Spinal cord (tissue), 10 donors: ENCODE measurements around the gene GRIA3. TPM values are rescaled to one million over a fixed set of nuclear protein-coding genes. Genes with fewer than 3 reads are reported as not detected.
"Not testable (repeated sequence)": the region's sequence is repeated elsewhere in the genome, so short reads cannot be mapped to it uniquely, and the experiment has no call there.

Experiments
- DNase-seq, 6 donors: peaks; one replicate each; pipeline versions ENCODE4 v3.0.0 to v3.0.0-alpha.2; 2013 to 2015; ENCODE audit warnings: low spot score in 6 of 6, low read depth in 4 of 6
- H3K27ac ChIP-seq: one replicate; pipeline ENCODE4 v1.5.1; 2013; ENCODE audit warnings: low read depth, low read length, control low read depth
- H3K27me3 ChIP-seq: one replicate; pipeline ENCODE4 v1.6.1; 2013; ENCODE audit warnings: low read length; ENCODE audit not compliant: control insufficient read depth, insufficient read depth
- H3K36me3 ChIP-seq: one replicate; pipeline ENCODE4 v1.6.1; 2013; ENCODE audit warnings: low read length; ENCODE audit not compliant: control insufficient read depth, insufficient read depth
- H3K4me1 ChIP-seq: one replicate; pipeline ENCODE4 v1.6.1; 2013; ENCODE audit warnings: low read length; ENCODE audit not compliant: control insufficient read depth, insufficient read depth
- H3K4me3 ChIP-seq: one replicate; pipeline ENCODE4 v1.5.1; 2013; ENCODE audit warnings: low read depth, low read length, control low read depth
- H3K9me3 ChIP-seq: one replicate; pipeline ENCODE4 v1.6.1; 2013; ENCODE audit warnings: low read length; ENCODE audit not compliant: control insufficient read depth, insufficient read depth
- WGBS: methylation state at CpG from one replicate; pipeline ENCODE4 v1.1.5; 2013; ENCODE audit warnings: missing lambda C conversion rate; ENCODE audit not compliant: insufficient coverage; 5-methylcytosine and 5-hydroxymethylcytosine counted together
- polyA plus RNA-seq, 2 donors: library from polyadenylated mRNA; unstranded; fragments of 120-200 nt; gene quantifications; one replicate each; pipeline ENCODE4 v1.2.1, GENCODE V29; 2013; ENCODE audit not compliant: insufficient read length in 2 of 2
- total RNA-seq, 2 donors: library from RNA; depleted of rRNA in 1 of 2; stranded (reverse); fragments of 120-200 nt in 1 of 2; fragments of >200 nt in 1 of 2; gene quantifications; one replicate each; pipeline versions ENCODE4 v1.2.3 to v1.2.4, GENCODE V29; 2013 to 2014
- donor health status: healthy.

GRIA3 gene
- total and polyA plus RNA-seq, 4 donors, result 22.3 to 62.0 (median 46.6) TPM

DNA sequence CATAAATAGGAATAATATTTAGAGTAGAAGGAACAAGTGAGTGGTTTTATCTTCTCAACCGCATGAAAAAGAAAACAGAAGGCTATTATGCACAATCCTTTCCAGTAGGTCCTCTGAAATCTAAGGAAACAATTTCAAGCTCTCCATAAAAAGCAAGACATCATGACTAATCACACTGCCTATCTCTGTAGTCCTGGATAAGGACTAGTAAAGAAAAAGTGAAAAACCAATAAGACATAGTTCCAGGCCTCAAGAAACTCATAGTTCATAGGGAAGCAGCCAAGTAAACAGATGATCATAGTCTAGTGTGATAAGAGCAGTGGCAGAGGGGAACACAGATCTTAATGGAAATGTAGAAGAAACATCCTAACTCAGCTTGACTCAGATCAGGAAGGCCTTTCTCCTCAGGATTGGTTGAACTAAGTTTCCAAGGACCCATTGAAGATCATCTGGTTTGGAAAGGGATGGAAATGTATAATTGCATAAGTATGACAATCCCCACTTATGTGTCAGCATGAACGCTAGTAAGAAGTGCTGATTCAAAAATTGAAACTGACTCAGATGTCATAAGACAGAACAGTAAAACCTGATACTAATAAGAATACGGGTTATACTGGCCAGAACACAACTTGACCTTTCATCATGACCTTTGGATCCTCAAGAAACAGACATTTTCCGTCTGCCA is 155.3 kb downstream of the GRIA3 start:
- H3K4me1 ChIP-seq, result no peaks in the 10 kb centered on the region
- H3K4me3 ChIP-seq, result no peak overlapping the region
- WGBS, result 43% methylated on average over 1 of the region's 4 CpGs

GRCh38 chrX:123340696-123341095 is 156.6 kb downstream of the GRIA3 start:
- Histone ChIP-seq H3K27ac (no peak overlapping the region), H3K9me3 (no peaks in the 10 kb centered on the region), H3K4me1 (no peaks in the 10 kb centered on the region), H3K4me3 (no peak overlapping the region), H3K27me3 (no peaks in the 10 kb centered on the region), H3K36me3 (no peaks in the 10 kb centered on the region)
- WGBS, result 24% methylated on average over 3 of the region's 3 CpGs
- DNase-seq, result peak in 1 of 6 donors; percentile 52

More for the DNA sequence above, 155.3 kb downstream of the GRIA3 start:
- no peak overlapping the region for H3K27ac ChIP-seq
- H3K27me3 ChIP-seq, result no peaks in the 10 kb centered on the region
- no peak for DNase-seq
- no peaks in the 10 kb centered on the region for H3K9me3 ChIP-seq
- no peaks in the 10 kb centered on the region for H3K36me3 ChIP-seq

GRCh38 chrX:123348468-123348867 is 164.4 kb downstream of the GRIA3 start:
- no peaks in the 10 kb centered on the region for H3K9me3 ChIP-seq
- DNase-seq, result no peak
- H3K4me1 ChIP-seq, result no peaks in the 10 kb centered on the region
- H3K27me3 ChIP-seq, result no peaks in the 10 kb centered on the region
- no peaks in the 10 kb centered on the region for H3K36me3 ChIP-seq
- H3K4me3 ChIP-seq, result no peak overlapping the region
- H3K27ac ChIP-seq, result no peak overlapping the region
- WGBS, result no CpG with 5 or more reads among the region's 1 CpG

DNA sequence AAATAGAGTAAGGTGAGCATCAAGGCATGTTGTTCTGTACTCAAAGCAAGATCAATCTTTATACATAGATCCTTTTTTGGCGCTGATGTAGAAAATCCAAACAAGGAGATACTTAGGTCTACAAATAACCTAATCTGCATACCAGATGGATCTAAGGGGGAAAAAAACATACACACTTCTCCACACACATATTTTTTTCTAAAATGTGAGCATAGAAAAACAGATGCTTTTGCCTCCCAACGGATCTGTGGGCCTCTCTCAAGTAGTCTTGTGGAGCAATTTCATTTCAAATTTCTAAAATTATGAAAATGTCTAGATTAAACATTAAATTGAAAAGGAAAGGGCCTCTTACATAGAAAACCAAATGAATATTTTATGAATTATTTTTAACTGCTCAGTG is 166.1 kb downstream of the GRIA3 start:
- DNase-seq, result peak in 1 of 6 donors; percentile 60
- H3K27ac ChIP-seq, result no peak overlapping the region
- no peak overlapping the region for H3K4me3 ChIP-seq
- no peaks in the 10 kb centered on the region for H3K9me3 ChIP-seq
- no CpG with 5 or more reads among the region's 2 CpGs for WGBS
- H3K4me1 ChIP-seq, result no peaks in the 10 kb centered on the region
- no peaks in the 10 kb centered on the region for H3K27me3 ChIP-seq
- H3K36me3 ChIP-seq, result no peaks in the 10 kb centered on the region

DNA sequence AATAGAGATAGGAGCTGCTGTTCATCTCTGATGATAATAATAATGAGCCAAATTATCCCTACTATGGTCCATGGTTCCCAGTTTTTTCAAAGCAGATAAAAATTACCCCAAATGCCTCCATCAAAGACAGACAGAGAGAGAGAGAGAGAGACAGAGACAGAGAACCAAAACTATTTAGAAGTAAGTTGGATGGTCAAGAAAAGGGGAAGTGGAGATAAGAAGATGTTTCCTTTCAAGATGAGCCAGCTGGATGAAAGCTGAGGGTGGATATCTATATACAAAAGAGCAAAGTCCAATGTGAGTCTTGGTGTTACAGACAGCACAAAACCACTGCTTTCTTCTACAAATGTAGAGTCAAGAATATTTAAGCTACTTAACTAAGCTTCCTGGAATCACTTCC is 173.9 kb downstream of the GRIA3 start:
- no peaks in the 10 kb centered on the region for H3K36me3 ChIP-seq
- no peak for DNase-seq
- no peaks in the 10 kb centered on the region for H3K4me1 ChIP-seq
- H3K9me3 ChIP-seq, result no peaks in the 10 kb centered on the region
- no peak overlapping the region for H3K27ac ChIP-seq
- no peak overlapping the region for H3K4me3 ChIP-seq
- no peaks in the 10 kb centered on the region for H3K27me3 ChIP-seq

DNA sequence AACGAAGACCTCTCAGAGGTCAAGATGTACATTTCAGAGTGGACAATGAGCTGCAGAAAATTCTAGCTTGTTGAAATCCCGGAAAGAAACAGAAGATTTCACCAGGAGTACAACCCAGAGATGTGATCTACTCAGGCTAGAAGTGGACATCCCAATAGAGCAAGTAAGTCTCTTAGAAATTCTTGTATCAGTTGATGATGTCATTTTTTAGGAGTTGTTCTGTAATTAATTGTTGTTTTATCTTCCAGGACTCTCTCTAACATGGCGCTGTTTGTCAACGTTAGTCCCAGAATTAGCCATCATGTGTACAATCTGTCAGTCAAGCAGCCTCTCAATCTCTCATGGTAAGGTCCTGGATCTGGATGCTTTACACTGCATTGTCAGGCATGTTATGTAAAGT is 174.4 kb downstream of the GRIA3 start:
- 61% methylated on average over 4 of the region's 4 CpGs for WGBS
- H3K4me1 ChIP-seq, result no peaks in the 10 kb centered on the region
- no peak for DNase-seq
- no peak overlapping the region for H3K4me3 ChIP-seq
- no peak overlapping the region for H3K27ac ChIP-seq
- H3K36me3 ChIP-seq, result no peaks in the 10 kb centered on the region
- no peaks in the 10 kb centered on the region for H3K9me3 ChIP-seq
- no peaks in the 10 kb centered on the region for H3K27me3 ChIP-seq

DNA sequence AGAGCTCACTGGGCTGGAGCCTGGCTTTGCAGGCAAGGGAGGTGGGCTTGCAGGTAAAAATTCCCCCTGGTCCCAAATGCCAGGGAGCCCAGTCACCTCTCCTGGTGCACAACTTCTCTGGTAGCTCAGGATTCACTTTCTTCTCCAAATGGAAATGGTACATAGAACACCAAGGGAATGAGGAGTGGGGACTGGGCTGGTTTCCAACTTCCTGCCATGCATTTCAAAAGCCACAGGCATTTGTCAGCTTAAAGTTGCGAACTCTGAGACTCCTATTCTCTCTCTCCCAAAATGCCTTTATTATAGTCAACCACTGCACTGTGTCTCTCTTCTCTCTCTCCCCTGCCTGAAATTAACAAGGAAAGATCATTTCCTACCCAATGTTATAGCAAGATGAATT is 177.3 kb downstream of the GRIA3 start:
- no peaks in the 10 kb centered on the region for H3K36me3 ChIP-seq
- H3K4me3 ChIP-seq, result no peak overlapping the region
- 20% methylated on average over 1 of the region's 1 CpG for WGBS
- no peaks in the 10 kb centered on the region for H3K4me1 ChIP-seq
- H3K27ac ChIP-seq, result no peak overlapping the region
- no peaks in the 10 kb centered on the region for H3K27me3 ChIP-seq
- peak in 2 of 6 donors; percentile 28 to 54 for DNase-seq
- H3K9me3 ChIP-seq, result no peaks in the 10 kb centered on the region

DNA sequence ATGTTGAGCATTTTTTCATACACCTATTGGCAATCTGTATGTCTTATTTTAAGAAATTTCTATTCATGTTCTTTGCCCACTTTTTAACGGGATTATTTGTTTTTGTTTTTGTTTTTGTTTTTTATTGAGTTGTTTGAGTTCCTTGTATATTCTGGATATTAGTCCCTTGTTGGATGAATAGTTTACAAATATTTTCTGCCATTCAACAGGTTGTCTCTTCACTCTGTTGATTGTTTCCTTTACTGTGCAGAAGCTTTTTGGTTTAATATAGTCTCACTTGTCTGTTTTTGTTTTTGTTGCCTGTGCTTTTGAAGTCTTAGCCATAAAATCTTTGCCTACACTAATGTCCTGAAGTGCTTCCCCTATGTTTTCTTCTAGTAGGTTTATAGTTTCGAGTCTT is 202.1 kb downstream of the GRIA3 start:
- not testable (repeated sequence) for DNase-seq, H3K4me1 ChIP-seq, H3K9me3 ChIP-seq, H3K36me3 ChIP-seq, H3K27ac ChIP-seq, H3K27me3 ChIP-seq, H3K4me3 ChIP-seq
- no CpG with 5 or more reads among the region's 2 CpGs for WGBS

DNA sequence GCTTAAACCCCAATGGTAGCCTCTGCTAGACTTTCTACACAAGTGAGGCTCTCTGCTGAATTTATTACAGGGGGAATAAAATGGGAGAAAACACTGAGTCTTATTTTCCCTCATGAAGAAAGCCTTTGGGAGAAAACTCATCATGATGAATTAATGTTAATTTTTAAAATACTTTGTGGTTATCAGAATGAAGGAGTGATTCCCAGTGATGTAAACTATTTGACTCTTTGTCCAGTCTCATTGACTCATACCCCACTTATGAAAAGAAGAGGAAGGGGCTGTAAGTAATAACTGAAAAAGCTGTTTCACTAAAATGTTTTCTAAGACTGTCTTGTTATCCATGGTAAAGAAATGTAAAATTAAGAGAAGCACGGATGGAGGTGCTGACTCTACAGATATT is 208.8 kb downstream of the GRIA3 start:
- Histone ChIP-seq H3K36me3 (no peaks in the 10 kb centered on the region), H3K27me3 (no peaks in the 10 kb centered on the region), H3K4me1 (no peaks in the 10 kb centered on the region), H3K4me3 (no peak overlapping the region), H3K9me3 (no peaks in the 10 kb centered on the region), H3K27ac (no peak overlapping the region)
- DNase-seq, result no peak
- no CpG with 5 or more reads among the region's 1 CpG for WGBS

DNA sequence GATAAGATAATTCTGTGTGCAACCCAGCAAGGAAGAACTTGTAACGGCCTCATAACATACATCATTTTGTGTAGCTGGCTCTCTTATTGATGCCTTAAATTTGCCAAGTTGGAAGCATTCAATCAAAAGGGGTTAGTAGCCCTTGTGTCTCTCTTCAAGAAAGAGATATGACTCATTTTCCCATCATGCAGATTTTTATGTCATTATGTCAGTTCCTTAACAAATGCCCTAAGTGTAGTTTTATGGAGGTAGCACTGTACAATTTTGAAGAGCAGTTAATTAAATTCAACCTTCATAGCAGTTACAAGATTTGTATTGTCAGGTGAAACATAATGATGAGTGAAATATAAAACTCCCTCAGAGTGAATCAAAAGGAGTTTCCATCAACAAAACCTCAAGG is 215.6 kb downstream of the GRIA3 start:
- H3K27me3 ChIP-seq, result no peaks in the 10 kb centered on the region
- DNase-seq, result no peak
- no peaks in the 10 kb centered on the region for H3K4me1 ChIP-seq
- H3K4me3 ChIP-seq, result no peak overlapping the region
- no peak overlapping the region for H3K27ac ChIP-seq
- no peaks in the 10 kb centered on the region for H3K36me3 ChIP-seq
- no CpG with 5 or more reads among the region's 1 CpG for WGBS
- H3K9me3 ChIP-seq, result no peaks in the 10 kb centered on the region
